GM12865 (cell line): ENCODE data around the gene KCNC1.

ENCODE experiments used
- DNase-seq: peaks from one replicate; pipeline ENCODE4 v3.0.0; 2010; ENCODE audit warnings: low read depth
- H3K4me3 ChIP-seq: 2 replicates; pipeline ENCODE4 v1.5.1; 2011; ENCODE audit warnings: mild to moderate bottlenecking, low read depth, low read length, control low read depth
- CTCF ChIP-seq: IDR thresholded peaks from 2 replicates; pipeline ENCODE4 v1.5.1; 2011; ENCODE audit warnings: low read length, control low read depth, low read depth, inconsistent platforms; ENCODE audit not compliant: insufficient read depth; ENCODE audit errors: missing control alignments

The KCNC1 gene

GRCh38 chr11:17743808-17744119, 9.2 kb downstream of the KCNC1 start:
- TF ChIP-seq CTCF = no peak
- no peak for DNase-seq
- no peak overlapping the region for H3K4me3 ChIP-seq

- DNase-seq = no peak
- no peak for TF ChIP-seq CTCF
- H3K4me3 ChIP-seq = no peak overlapping the region
These were observed 9.8 kb downstream of the KCNC1 start for GRCh38 chr11:17744151-17744940.

GRCh38 chr11:17745023-17745772, 10.6 kb downstream of the KCNC1 start:
- DNase-seq = no peak
- no peak for TF ChIP-seq CTCF
- no peak overlapping the region for H3K4me3 ChIP-seq

- TF ChIP-seq CTCF = no peak
- H3K4me3 ChIP-seq = no peak overlapping the region
- no peak for DNase-seq
These were observed 11.5 kb downstream of the KCNC1 start for GRCh38 chr11:17746096-17746495.

GRCh38 chr11:17747131-17747955, 12.8 kb downstream of the KCNC1 start:
- TF ChIP-seq CTCF = no peak
- no peak overlapping the region for H3K4me3 ChIP-seq
- DNase-seq = no peak

- no peak for DNase-seq
- no peak overlapping the region for H3K4me3 ChIP-seq
- no peak for TF ChIP-seq CTCF
These were observed 13.5 kb downstream of the KCNC1 start for GRCh38 chr11:17748044-17748443.
